Measurements from ENCODE around the gene ROR2. TPM values are rescaled to one million over a fixed set of nuclear protein-coding genes. Genes with fewer than 3 reads are reported as not detected.

ROR2 gene
- total RNA-seq, 4 donors from 2014 or later, result 37.4 to 71.8 (median 59.4) TPM

GRCh38 chr9:91572811-91573210 is 377.2 kb downstream of the ROR2 start:
- H3K36me3 ChIP-seq, result no peaks in the 10 kb centered on the region
- H3K4me3 ChIP-seq, result no peak overlapping the region
- H3K27ac ChIP-seq (replicated peaks in 1 of 4), result no peak overlapping the region
- H3K9me3 ChIP-seq, result no peaks in the 10 kb centered on the region
- WGBS, result 86% methylated on average over 5 of the region's 5 CpGs
- peaks cover 0 to 31% (median 22%) of the 10 kb centered on the region in 4 donors for H3K4me1 ChIP-seq
- TF ChIP-seq CTCF (IDR thresholded peaks at IDR 0.05), result no peak
- no peak for TF ChIP-seq POLR2A (IDR thresholded peaks at IDR 0.05; ENCODE audit: low read depth)
- TF ChIP-seq EP300 (IDR thresholded peaks at IDR 0.05), result no peak
- TF ChIP-seq POLR2AphosphoS5 (IDR thresholded peaks at IDR 0.05), result no peak
- no peaks in the 10 kb centered on the region for H3K27me3 ChIP-seq
- peak; percentile 60 for DNase-seq (ENCODE audit: extremely low spot score)
- intact Hi-C loops (cut with DNase I), result no loop called here

- no peaks in the 10 kb centered on the region for H3K9me3 ChIP-seq
- peak overlapping the region in 3 of 4 donors; percentile 11 to 32 (median 28) for H3K27ac ChIP-seq (replicated peaks in 1 of 4)
- H3K27me3 ChIP-seq, result no peaks in the 10 kb centered on the region
- DNase-seq (ENCODE audit: extremely low spot score), result peak; percentile 45
- WGBS, result 26% methylated on average over 4 of the region's 4 CpGs
- intact Hi-C loops (cut with DNase I), result no loop called here
- H3K4me1 ChIP-seq, result peaks cover 0 to 23% (median 17%) of the 10 kb centered on the region in 4 donors
- TF ChIP-seq EP300 (IDR thresholded peaks at IDR 0.05) (no peak), POLR2AphosphoS5 (IDR thresholded peaks at IDR 0.05) (peak in 1 of 2 donors; percentile 30)
- no peaks in the 10 kb centered on the region for H3K36me3 ChIP-seq
- no peak overlapping the region for H3K4me3 ChIP-seq
Measured at GRCh38 chr9:91572044-91572443, 378.0 kb downstream of the ROR2 start.

- Histone ChIP-seq H3K9me3 (no peaks in the 10 kb centered on the region), H3K4me1 (peaks cover 0 to 21% (median 17%) of the 10 kb centered on the region in 4 donors), H3K36me3 (no peaks in the 10 kb centered on the region), H3K4me3 (no peak overlapping the region), H3K27ac (replicated peaks in 1 of 4) (no peak overlapping the region), H3K27me3 (no peaks in the 10 kb centered on the region)
- TF ChIP-seq POLR2A (IDR thresholded peaks at IDR 0.05; ENCODE audit: low read depth) (no peak), CTCF (IDR thresholded peaks at IDR 0.05) (no peak), POLR2AphosphoS5 (IDR thresholded peaks at IDR 0.05) (no peak), EP300 (IDR thresholded peaks at IDR 0.05) (no peak)
- DNase-seq (ENCODE audit: extremely low spot score), result peak; percentile 37
- intact Hi-C loops (cut with DNase I), result no loop called here
Measured at GRCh38 chr9:91571036-91571435, 379.0 kb downstream of the ROR2 start.

- Histone ChIP-seq H3K9me3 (no peaks in the 10 kb centered on the region), H3K4me1 (peaks cover 0 to 19% (median 15%) of the 10 kb centered on the region in 4 donors), H3K27ac (replicated peaks in 1 of 4) (no peak overlapping the region), H3K36me3 (no peaks in the 10 kb centered on the region), H3K4me3 (no peak overlapping the region), H3K27me3 (no peaks in the 10 kb centered on the region)
- 76% methylated on average over 11 of the region's 12 CpGs for WGBS
- no peak for TF ChIP-seq CTCF (IDR thresholded peaks at IDR 0.05)
- no peak for TF ChIP-seq POLR2A (IDR thresholded peaks at IDR 0.05; ENCODE audit: low read depth)
- TF ChIP-seq POLR2AphosphoS5 (IDR thresholded peaks at IDR 0.05), result no peak
- TF ChIP-seq EP300 (IDR thresholded peaks at IDR 0.05), result no peak
- intact Hi-C loops (cut with DNase I), result no loop called here
- no peak for DNase-seq (ENCODE audit: extremely low spot score)
Measured at GRCh38 chr9:91567642-91568274, 382.3 kb downstream of the ROR2 start.

- 49% methylated on average over 3 of the region's 3 CpGs for WGBS
- no peaks in the 10 kb centered on the region for H3K9me3 ChIP-seq
Measured at GRCh38 chr9:91564081-91564670, 385.9 kb downstream of the ROR2 start.

More at GRCh38 chr9:91564081-91564670, 385.9 kb downstream of the ROR2 start:
- H3K36me3 ChIP-seq, result no peaks in the 10 kb centered on the region
- no peak overlapping the region for H3K4me3 ChIP-seq
- peaks cover 0 to 5% (median 2%) of the 10 kb centered on the region in 4 donors for H3K4me1 ChIP-seq
- TF ChIP-seq POLR2AphosphoS5 (IDR thresholded peaks at IDR 0.05) (no peak), EP300 (IDR thresholded peaks at IDR 0.05) (no peak), POLR2A (IDR thresholded peaks at IDR 0.05; ENCODE audit: low read depth) (no peak), CTCF (IDR thresholded peaks at IDR 0.05) (no peak)
- H3K27ac ChIP-seq (replicated peaks in 1 of 4), result no peak overlapping the region
- DNase-seq (ENCODE audit: extremely low spot score), result peak; percentile 3
- intact Hi-C loops (cut with DNase I), result no loop called here
- H3K27me3 ChIP-seq, result no peaks in the 10 kb centered on the region
